Amniotic epithelial cell (primary cell): ENCODE data around the gene NCBP3.
"Not testable (repeated sequence)": the region's sequence is repeated elsewhere in the genome, so short reads cannot be mapped to it uniquely, and the experiment has no call there.

Experiments used
- DNase-seq: peaks from one replicate; pipeline ENCODE4 v3.0.0-alpha.2; 2010; ENCODE audit warnings: low read depth

The NCBP3 gene

GRCh38 chr17:3785323-3785722 is 60.7 kb downstream of the NCBP3 start:
- DNase-seq, result not testable (repeated sequence)

DNA sequence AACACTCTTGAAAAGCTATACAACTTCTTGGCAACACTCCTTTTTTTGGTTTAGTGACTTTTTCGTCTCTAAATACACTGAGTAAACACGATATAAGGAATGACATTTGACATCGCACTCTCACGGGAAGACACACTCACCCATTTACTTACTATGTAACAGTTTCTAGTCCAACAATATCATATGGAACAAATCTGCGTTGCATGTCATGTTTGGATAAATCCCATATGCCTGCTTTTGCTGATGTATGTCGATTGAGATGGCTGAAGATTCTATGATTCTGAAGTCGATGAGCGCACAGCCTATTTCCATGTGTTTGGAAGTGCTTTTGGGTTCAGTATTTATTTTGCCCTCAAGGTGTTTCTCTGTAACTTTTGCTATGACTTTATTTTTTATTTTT is 63.3 kb downstream of the NCBP3 start:
- no peak for DNase-seq

- no peak for DNase-seq
Observed at GRCh38 chr17:3780986-3781385, 65.1 kb downstream of the NCBP3 start.

GRCh38 chr17:3777366-3778120 is 68.5 kb downstream of the NCBP3 start:
- DNase-seq, result no peak

DNA sequence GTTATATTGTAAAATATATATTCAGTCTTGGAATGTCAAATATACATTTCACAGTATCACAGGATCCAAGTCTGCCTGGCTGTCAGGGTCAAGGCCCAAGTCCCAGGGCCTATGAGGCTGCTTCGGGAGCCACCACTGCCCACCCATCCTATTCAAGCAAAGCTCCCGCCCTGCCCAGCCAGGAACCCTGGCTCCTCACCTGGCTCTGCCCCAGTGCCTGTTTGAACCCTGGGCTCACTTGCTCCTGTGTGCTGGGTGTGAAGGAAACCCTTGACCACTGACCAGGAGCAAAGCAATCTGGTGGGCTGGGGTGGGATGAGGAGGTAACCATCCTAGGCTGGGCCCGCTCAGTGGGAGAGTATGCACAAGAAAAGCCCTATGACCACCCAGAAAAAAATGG is 72.1 kb downstream of the NCBP3 start:
- DNase-seq, result no peak

GRCh38 chr17:3773511-3773910 is 72.5 kb downstream of the NCBP3 start:
- DNase-seq, result peak; percentile 43

- no peak for DNase-seq
Observed at GRCh38 chr17:3772764-3773163, 73.3 kb downstream of the NCBP3 start.

- DNase-seq, result peak; percentile 16
Observed at GRCh38 chr17:3771140-3771539, 74.9 kb downstream of the NCBP3 start.

DNA sequence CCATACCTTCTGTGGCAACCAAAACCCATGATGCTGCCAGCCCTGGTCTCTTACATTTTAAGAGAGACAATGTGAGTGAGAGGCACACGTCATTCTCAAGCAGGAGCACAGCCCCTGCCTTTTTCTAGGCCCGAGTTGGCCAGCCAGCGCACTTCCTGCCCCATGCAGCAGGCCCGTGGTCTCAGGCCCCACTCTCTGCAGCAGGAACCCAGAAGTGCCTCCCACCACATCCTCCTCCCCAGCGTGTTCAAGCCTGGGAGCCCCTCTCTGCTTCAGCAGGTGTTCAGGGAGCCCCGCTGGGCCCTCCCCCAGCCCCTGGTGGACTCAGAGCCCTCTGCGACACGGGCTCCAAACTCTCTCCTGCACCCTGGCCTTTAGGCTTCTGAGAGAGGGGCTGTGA is 75.6 kb downstream of the NCBP3 start:
- no peak for DNase-seq

DNA sequence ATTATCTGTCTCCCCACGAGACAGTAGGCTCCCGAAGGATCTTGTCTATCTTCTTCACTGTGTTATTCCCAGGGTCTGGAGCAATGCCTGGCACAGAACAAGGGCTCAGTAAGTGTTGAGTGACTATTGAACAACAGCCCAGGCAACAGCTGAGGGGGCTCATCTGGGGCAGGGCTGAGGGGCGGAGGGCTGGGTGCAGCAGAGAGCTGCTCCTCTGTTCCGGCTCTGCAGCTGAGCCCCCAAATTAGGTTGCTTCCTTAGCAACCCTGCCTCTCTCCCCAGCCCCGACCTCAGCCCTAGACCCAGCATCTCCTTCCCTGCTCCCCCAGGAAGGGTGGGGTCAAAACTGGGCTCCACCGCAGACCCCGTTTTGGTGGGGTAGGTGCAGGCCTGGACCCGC is 77.3 kb downstream of the NCBP3 start:
- no peak for DNase-seq

DNA sequence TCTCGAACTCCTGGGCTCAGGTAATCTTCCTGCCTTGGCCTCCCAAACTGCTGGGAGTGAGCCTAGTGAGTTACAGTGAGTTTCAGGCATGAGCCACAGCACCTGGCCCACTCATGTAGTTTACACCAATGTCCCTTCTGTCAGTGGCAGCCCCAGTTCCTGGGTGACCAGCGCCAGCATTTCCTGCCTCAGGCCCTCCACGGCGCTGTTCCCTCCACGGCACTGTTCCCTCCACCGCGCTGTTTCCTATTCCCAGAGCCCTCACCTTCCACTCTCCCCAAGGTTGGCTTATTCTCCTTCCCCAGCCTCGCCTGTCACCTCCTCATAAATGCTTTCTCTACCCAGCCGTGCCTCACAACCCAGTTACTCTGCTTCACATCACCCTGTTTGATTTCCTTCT is 77.7 kb downstream of the NCBP3 start:
- no peak for DNase-seq

GRCh38 chr17:3766779-3767178 is 79.3 kb downstream of the NCBP3 start:
- DNase-seq, result no peak

DNA sequence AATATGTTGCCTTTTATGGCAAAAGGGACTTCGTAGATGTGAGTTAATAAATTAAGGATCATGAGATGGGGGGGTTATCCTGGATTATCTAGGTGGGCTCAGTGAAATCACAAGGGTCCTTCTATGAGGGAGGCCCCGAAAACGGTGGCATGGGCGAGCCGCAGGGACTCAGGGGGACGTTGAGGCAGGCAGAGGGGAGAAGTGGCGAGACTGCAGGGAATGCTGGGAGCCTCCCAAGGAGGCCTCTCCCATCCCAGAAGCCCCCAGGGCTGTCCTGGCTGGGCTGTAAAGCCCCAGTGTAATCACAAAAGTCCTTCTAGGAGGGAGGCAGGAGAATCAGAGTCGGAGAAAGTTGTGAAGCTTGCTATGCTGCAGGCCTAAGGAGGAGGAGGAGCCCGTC is 80.1 kb downstream of the NCBP3 start:
- no peak for DNase-seq

GRCh38 chr17:3763777-3764170 is 82.3 kb downstream of the NCBP3 start:
- DNase-seq, result no peak

- DNase-seq, result no peak
Observed at GRCh38 chr17:3762922-3763776, 82.9 kb downstream of the NCBP3 start.

DNA sequence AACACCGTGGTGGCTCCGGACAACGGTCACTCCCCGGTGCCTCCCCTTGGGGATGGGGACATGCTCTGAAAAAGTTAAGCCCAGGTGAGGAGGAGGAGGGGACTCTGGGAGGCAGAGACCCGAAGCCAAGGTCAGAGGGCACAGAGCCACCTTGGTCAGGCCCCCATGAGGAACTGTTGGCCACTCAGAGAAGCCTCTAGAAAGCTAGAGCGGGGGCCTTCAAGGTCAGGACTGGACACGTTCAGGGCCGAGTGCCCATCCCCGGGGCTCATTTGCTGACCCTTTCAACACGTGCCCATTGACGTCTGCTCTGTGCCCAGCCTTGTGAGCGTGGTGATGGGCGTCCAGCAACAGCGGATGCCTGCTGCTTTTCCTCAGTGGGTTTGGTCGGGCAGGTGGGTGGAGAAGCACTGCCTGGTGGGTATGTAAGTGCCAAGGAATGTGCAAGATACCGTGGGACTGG is 84.1 kb downstream of the NCBP3 start:
- no peak for DNase-seq

DNA sequence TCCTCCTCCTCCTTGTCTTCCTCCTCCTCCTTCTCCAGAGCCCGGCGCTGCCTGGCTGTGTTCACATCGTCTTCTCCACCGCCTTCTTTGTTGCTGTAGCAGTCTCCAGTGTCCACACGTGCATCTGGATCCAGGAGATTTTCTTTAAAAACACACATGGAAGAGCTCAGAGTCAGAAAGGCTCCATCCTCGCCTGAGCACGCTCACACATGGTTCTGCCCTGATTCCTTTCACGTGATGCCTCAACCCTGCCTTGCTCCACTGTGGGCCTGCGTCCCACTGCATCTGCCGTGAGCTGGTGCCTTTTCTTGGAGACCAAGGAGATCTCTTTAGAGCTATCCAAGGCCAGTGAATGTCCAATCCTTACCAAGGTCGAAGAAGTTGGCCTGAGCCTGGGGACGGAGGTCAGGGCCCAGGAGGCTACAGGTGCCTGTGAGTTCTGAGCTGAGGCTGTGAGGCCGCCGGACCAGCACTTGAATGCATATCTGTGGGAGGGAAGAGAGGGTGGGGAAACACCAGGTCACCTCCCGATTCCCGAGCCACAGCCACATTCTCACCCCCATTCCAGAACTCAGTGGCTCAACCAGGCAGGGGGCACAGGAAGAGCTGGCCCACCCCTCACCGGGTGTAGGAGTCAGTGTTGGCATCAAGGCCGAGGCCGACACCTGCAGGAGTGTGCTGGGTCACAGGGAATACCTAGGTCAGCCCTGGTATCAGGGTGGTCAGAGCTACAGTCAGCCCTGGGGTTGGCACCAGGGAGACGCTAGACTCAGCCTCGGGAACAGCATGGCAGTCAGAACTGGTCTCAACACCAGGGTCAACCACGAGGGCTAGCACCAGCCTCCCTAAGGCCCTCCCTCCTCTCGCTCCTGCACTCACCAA is 84.8 kb downstream of the NCBP3 start:
- no peak for DNase-seq

DNA sequence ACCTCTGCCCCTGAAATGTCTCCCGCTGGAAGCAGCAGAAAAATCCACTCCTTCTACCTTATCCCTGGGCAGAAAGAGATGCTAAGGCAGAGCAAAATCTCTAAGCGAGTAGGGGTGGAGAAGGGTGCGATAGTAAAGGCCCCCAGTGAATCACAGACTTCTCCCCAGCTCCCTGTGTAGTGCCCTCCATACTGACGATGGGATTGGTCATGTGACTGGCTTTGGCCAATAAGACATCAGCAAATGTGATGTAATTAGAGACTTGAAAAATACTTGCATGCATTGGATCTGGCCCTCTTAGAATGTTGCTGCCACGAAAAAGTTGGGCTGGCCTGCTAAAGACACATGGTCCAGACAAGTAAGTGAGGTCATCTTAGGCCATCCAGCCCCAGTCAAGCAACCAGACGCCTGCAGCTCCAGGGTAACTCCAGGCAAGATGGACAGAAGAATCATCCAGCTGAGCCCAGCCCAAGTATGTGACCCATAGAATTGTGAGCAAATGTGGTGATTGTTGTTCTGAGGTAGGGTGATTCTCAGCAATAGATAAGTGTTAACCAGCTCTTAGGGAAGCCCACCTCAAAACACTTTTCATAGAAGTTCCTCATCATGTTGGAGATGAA is 86.3 kb downstream of the NCBP3 start:
- no peak for DNase-seq

GRCh38 chr17:3755335-3756030 is 90.6 kb downstream of the NCBP3 start:
- no peak for DNase-seq

GRCh38 chr17:3754458-3755334 is 91.3 kb downstream of the NCBP3 start:
- DNase-seq, result no peak
